ENCODE measurements around the gene OAS3. TPM values are rescaled to one million over a fixed set of nuclear protein-coding genes. Genes with fewer than 3 reads are reported as not detected.

Gene OAS3
- total RNA-seq, 2 experiments from 2014 or later: 260 to 265 TPM

- ChIA-PET CTCF (no interaction called here), POLR2A (no interaction called here)
- Mint-ChIP-seq H3K4me1 (peaks cover 3% of the 10 kb centered on the region), H3K27me3 (no peaks in the 10 kb centered on the region), H3K36me3 (ENCODE audit: low read depth) (peaks cover 16% of the 10 kb centered on the region), H3K4me3 (no peak overlapping the region), H3K9me3 (no peaks in the 10 kb centered on the region), H3K27ac (no peak overlapping the region)
- DNase-seq: no peak
These were observed 8.6 kb upstream of the OAS3 start for GRCh38 chr12:112929715-112930114.

- CTCF ChIA-PET: no interaction called here
- peaks cover 5% of the 10 kb centered on the region for H3K4me1 Mint-ChIP-seq
- DNase-seq: no peak
- no peaks in the 10 kb centered on the region for H3K27me3 Mint-ChIP-seq
- no peak overlapping the region for H3K4me3 Mint-ChIP-seq
- H3K27ac Mint-ChIP-seq: no peak overlapping the region
- no peaks in the 10 kb centered on the region for H3K9me3 Mint-ChIP-seq
- H3K36me3 Mint-ChIP-seq (ENCODE audit: low read depth): peaks cover 10% of the 10 kb centered on the region
- POLR2A ChIA-PET: interaction anchor here (1.4 to 2.0 kb wide), 2 partner anchors 9 to 23 kb away, joined by 3 to 12 read pairs; partner anchors contain the start of gene OAS1
These were observed 7.9 kb upstream of the OAS3 start for GRCh38 chr12:112930350-112930749.

DNA sequence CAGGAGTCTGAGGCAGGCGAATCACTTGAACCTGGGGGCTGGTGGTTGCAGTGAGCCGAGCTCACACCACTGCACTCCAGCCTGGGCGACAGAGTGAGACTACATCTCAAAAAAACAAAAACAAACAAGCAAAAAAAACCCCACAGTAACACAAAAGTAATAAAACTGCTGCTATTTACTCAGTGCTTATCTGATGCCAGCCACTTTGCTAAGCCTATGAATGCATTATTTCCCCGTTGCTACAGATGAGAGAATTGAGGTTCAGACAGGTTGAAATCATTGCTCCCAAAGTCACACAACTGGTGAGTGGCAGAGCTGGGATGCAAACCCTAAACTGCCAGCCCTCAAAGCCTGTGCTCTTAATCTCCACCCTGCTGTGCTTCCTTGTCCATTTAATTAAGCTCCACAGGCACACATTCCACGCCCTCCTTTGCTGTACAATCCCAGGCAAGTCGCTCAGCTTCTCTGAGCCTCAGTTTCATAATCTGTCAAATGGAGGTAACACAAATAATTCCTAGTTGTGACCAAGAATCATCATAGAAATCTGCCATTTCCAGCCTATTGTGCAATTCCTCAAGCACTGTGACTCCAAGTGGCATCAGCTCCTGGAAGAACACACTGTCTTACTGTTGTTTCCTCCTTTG, 5.7 kb upstream of the OAS3 start:
- ChIA-PET CTCF (interaction anchor here (1.2 to 1.6 kb wide), 2 partner anchors 32 to 60 kb away, joined by 3 to 8 read pairs; no protein-coding TSS in a partner anchor), POLR2A (interaction anchor here (1.4 to 3.6 kb wide), 2 partner anchors 26 to 46 kb away, joined by 9 to 15 read pairs; partner anchors contain the start of genes OAS1 and OAS2)
- DNase-seq: no peak
- peaks cover 20% of the 10 kb centered on the region for H3K4me1 Mint-ChIP-seq
- H3K4me3 Mint-ChIP-seq: no peak overlapping the region
- no peak overlapping the region for H3K27ac Mint-ChIP-seq
- peaks cover 4% of the 10 kb centered on the region for H3K36me3 Mint-ChIP-seq (ENCODE audit: low read depth)
- H3K9me3 Mint-ChIP-seq: no peaks in the 10 kb centered on the region
- no peaks in the 10 kb centered on the region for H3K27me3 Mint-ChIP-seq

DNA sequence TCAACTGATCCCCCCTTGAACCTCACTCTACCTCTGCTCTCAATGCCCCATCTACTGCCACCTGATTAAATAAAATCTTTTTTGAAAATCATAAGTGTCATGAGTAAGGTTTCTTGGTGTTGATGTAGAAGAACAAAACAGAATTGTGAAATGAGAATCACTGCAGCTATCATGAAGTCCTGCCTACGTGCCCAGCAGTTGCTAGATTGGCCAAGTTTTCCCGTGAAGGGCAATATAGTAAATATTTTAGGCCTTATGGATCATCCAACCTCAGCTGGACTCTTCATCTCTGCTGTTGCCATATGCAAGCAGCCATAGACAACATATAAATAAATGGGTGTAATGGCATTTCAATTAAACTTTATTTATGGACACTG, 5.2 kb upstream of the OAS3 start:
- POLR2A ChIA-PET: interaction anchor here (1.4 to 3.6 kb wide), 2 partner anchors 27 to 45 kb away, joined by 9 to 15 read pairs; partner anchors contain the start of genes OAS1 and OAS2
- H3K27ac Mint-ChIP-seq: no peak overlapping the region
- no peaks in the 10 kb centered on the region for H3K27me3 Mint-ChIP-seq
- no peak for DNase-seq
- CTCF ChIA-PET: interaction anchor here (1.2 to 1.6 kb wide), 2 partner anchors 33 to 60 kb away, joined by 3 to 8 read pairs; no protein-coding TSS in a partner anchor
- H3K9me3 Mint-ChIP-seq: no peaks in the 10 kb centered on the region
- peaks cover 5% of the 10 kb centered on the region for H3K36me3 Mint-ChIP-seq (ENCODE audit: low read depth)
- H3K4me1 Mint-ChIP-seq: peaks cover 25% of the 10 kb centered on the region
- no peak overlapping the region for H3K4me3 Mint-ChIP-seq

- H3K27ac Mint-ChIP-seq: no peak overlapping the region
These were observed 2.0 kb upstream of the OAS3 start for GRCh38 chr12:112936264-112936663.

GRCh38 chr12:112936927-112937326, 1.3 kb upstream of the OAS3 start:
- Mint-ChIP-seq H3K27me3 (no peaks in the 10 kb centered on the region), H3K4me3 (peak overlapping the region; percentile 6), H3K36me3 (ENCODE audit: low read depth) (peaks cover 32% of the 10 kb centered on the region), H3K27ac (peak overlapping the region; percentile 55), H3K4me1 (peaks cover 46% of the 10 kb centered on the region), H3K9me3 (no peaks in the 10 kb centered on the region)
- DNase-seq: no peak
- ChIA-PET POLR2A (interaction anchor here (1.3 to 2.8 kb wide), 6 partner anchors 9 to 248 kb away, joined by 4 to 55 read pairs (median 5); partner anchors contain the start of genes OAS1 and OAS2), CTCF (interaction anchor here (1.6 to 1.9 kb wide), 3 partner anchors 30 to 56 kb away, joined by 7 to 14 read pairs (median 13); partner anchors contain the start of gene OAS1)

More at GRCh38 chr12:112936264-112936663, 2.0 kb upstream of the OAS3 start:
- Mint-ChIP-seq H3K9me3 (no peaks in the 10 kb centered on the region), H3K27me3 (no peaks in the 10 kb centered on the region), H3K36me3 (ENCODE audit: low read depth) (peaks cover 26% of the 10 kb centered on the region), H3K4me3 (no peak overlapping the region), H3K4me1 (peaks cover 39% of the 10 kb centered on the region)
- CTCF ChIA-PET: no interaction called here
- DNase-seq: no peak
- POLR2A ChIA-PET: interaction anchor here (2.8 kb wide), 1 partner anchor 42 kb away, joined by 55 read pairs; the partner anchor contains the start of gene OAS2

GRCh38 chr12:112938751-112939150, 477 bp downstream of the OAS3 start:
- Mint-ChIP-seq H3K36me3 (ENCODE audit: low read depth) (peaks cover 47% of the 10 kb centered on the region), H3K4me3 (peak overlapping the region; percentile 82), H3K27ac (peak overlapping the region; percentile 93), H3K9me3 (no peaks in the 10 kb centered on the region), H3K4me1 (peaks cover 51% of the 10 kb centered on the region), H3K27me3 (no peaks in the 10 kb centered on the region)
- POLR2A ChIA-PET: interaction anchor here (1.1 to 3.4 kb wide), 5 partner anchors 13 to 40 kb away, joined by 5 to 55 read pairs (median 41); partner anchors contain the start of genes OAS1 and OAS2
- CTCF ChIA-PET: interaction anchor here (1.8 to 2.6 kb wide), 2 partner anchors 39 kb away, joined by 14 read pairs; no protein-coding TSS in a partner anchor
- no peak for DNase-seq

DNA sequence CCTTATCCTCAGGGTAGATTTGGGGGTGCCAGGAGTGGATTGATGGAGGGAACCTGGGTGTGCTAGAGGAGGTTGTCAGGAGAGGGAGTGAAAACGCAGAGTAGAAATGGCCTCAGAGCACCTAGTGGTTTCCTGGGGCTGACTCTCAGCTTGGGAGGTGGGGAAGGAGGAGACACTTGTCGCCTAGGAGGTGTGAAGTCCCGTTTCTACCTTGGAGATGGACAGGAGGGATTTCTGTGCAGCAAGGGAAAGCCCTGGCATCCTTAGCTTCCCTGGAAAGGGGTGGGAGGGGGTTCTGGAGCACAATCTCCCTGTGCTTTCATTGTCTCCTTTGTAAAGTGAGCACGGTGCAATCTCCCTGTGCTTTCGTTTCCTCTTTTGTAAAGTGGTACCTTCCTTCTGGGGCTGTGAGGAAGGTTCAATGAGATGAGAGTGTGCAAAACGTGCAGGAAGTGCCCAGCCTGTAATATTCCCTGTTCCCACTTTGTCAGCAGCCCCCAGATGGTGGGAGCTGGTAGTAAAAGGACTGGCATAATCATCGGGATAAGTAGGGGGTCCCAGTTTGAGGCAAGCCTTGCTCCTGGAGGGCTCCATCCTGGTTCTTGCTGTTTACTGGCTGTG, 1.6 kb downstream of the OAS3 start:
- ChIA-PET POLR2A (interaction anchor here (0.6 to 3.4 kb wide), 7 partner anchors 9 to 560 kb away, joined by 3 to 47 read pairs (median 5); partner anchors contain the start of genes OAS1 and OAS2), CTCF (interaction anchor here (1.1 to 2.6 kb wide), 5 partner anchors 33 to 53 kb away, joined by 4 to 14 read pairs (median 5); partner anchors contain the start of genes OAS1 and OAS2)
- H3K27ac Mint-ChIP-seq: peak overlapping the region; percentile 84
- DNase-seq: peak; percentile 42
- no peaks in the 10 kb centered on the region for H3K9me3 Mint-ChIP-seq
- H3K27me3 Mint-ChIP-seq: no peaks in the 10 kb centered on the region
- H3K4me1 Mint-ChIP-seq: peaks cover 55% of the 10 kb centered on the region
- H3K36me3 Mint-ChIP-seq (ENCODE audit: low read depth): peaks cover 58% of the 10 kb centered on the region
- peak overlapping the region; percentile 82 for H3K4me3 Mint-ChIP-seq

DNA sequence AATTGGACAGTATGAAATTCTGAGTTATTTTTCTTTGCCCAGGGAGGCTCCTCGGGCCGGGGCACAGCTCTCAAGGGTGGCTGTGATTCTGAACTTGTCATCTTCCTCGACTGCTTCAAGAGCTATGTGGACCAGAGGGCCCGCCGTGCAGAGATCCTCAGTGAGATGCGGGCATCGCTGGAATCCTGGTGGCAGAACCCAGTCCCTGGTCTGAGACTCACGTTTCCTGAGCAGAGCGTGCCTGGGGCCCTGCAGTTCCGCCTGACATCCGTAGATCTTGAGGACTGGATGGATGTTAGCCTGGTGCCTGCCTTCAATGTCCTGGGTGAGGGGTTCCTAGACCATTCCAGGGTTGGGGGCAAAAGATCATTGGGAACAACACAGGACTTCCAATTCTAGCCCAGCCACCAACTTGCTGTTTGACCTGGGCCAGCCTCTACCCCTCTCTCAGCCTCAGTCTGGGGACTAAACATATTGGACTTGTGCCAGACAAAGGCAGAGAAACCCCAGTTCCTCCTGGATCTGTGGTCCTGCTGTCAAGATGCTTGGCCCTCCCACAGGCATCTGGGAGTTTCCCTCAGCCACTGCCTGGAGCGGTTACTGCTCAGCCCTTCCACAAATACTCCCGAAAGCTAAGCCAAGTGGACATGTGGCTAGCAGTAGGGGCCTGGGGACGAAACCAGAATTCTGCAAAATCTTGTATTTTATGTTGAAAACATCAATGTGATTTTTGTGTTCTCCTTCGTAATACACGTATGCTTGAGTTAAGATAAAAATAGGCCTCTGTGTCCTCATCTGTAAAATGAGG, 3.5 kb downstream of the OAS3 start:
- Mint-ChIP-seq H3K9me3 (no peaks in the 10 kb centered on the region), H3K4me1 (peaks cover 51% of the 10 kb centered on the region), H3K36me3 (ENCODE audit: low read depth) (peaks cover 74% of the 10 kb centered on the region), H3K27me3 (no peaks in the 10 kb centered on the region), H3K27ac (no peak overlapping the region), H3K4me3 (peak overlapping the region; percentile 31)
- DNase-seq: no peak
- ChIA-PET CTCF (interaction anchor here (0.8 to 2.6 kb wide), 2 partner anchors 42 kb away, joined by 6 to 14 read pairs; no protein-coding TSS in a partner anchor), POLR2A (interaction anchor here (1.0 to 3.4 kb wide), 4 partner anchors 21 to 46 kb away, joined by 3 to 47 read pairs (median 4); partner anchors contain the start of genes OAS1 and OAS2)

GRCh38 chr12:112942572-112942971, 4.3 kb downstream of the OAS3 start:
- peaks cover 46% of the 10 kb centered on the region for H3K4me1 Mint-ChIP-seq
- POLR2A ChIA-PET: interaction anchor here (0.8 to 2.3 kb wide), 5 partner anchors 22 to 128 kb away, joined by 3 to 11 read pairs (median 3); partner anchors contain the start of genes OAS1 and OAS2
- no peak overlapping the region for H3K4me3 Mint-ChIP-seq
- DNase-seq: no peak
- H3K9me3 Mint-ChIP-seq: no peaks in the 10 kb centered on the region
- CTCF ChIA-PET: interaction anchor here (0.8 kb wide), 1 partner anchor 42 kb away, joined by 6 read pairs; no protein-coding TSS in a partner anchor
- H3K27ac Mint-ChIP-seq: no peak overlapping the region
- peaks cover 82% of the 10 kb centered on the region for H3K36me3 Mint-ChIP-seq (ENCODE audit: low read depth)
- H3K27me3 Mint-ChIP-seq: no peaks in the 10 kb centered on the region

DNA sequence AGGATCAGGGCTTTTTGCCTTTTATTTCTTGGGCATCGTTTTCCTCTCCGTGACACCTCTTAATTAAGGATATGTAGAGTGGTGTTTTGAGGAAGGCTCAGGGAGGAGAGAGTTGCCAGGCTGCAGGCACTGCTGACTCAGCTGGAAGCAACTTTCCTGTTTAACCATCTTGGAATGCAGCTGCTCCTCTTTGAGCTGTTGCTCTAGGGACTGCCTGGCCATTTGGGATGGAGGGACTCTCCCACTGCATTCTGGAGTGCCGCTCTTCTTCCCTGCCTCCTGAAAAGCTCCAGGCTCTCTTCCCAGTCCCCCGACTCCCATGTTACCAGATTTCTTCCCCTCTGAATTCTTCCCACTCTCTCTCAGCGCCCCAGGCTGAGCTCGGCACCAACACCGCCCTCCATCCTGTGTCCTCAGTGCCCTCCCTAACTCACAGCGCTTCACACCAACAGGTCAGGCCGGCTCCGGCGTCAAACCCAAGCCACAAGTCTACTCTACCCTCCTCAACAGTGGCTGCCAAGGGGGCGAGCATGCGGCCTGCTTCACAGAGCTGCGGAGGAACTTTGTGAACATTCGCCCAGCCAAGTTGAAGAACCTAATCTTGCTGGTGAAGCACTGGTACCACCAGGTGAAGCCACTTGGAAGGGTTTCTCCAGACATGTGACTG, 5.9 kb downstream of the OAS3 start:
- Mint-ChIP-seq H3K36me3 (ENCODE audit: low read depth) (peaks cover 91% of the 10 kb centered on the region), H3K27me3 (no peaks in the 10 kb centered on the region), H3K4me1 (peaks cover 41% of the 10 kb centered on the region), H3K27ac (no peak overlapping the region), H3K4me3 (no peak overlapping the region), H3K9me3 (no peaks in the 10 kb centered on the region)
- POLR2A ChIA-PET: interaction anchor here (1.2 to 2.3 kb wide), 2 partner anchors 35 to 127 kb away, joined by 3 to 11 read pairs; partner anchors contain the start of gene OAS2
- CTCF ChIA-PET: no interaction called here
- DNase-seq: no peak

- Mint-ChIP-seq H3K27me3 (no peaks in the 10 kb centered on the region), H3K27ac (no peak overlapping the region), H3K36me3 (ENCODE audit: low read depth) (peaks cover 90% of the 10 kb centered on the region), H3K4me3 (no peak overlapping the region), H3K4me1 (peaks cover 31% of the 10 kb centered on the region), H3K9me3 (no peaks in the 10 kb centered on the region)
- DNase-seq: no peak
- CTCF ChIA-PET: no interaction called here
- POLR2A ChIA-PET: no interaction called here
These were observed 7.2 kb downstream of the OAS3 start for GRCh38 chr12:112945515-112945914.

Measured in activated CD4-positive, alpha-beta memory T cell treated with anti-CD3 and anti-CD28 coated beads, Interleukin-2, amount 10 ng/mL, durations not matched to agents 7 days and 5 days (primary cell).